ENCODE measurements around the gene IL25.

The IL25 gene

GRCh38 chr14:23351681-23352505 lies 20.7 kb upstream of the IL25 start:
- Histone ChIP-seq H3K4me2 (ENCODE audit: low read depth, low read length, poor library complexity, severe bottlenecking) (no peak overlapping the region), H3K9me2 (replicated peaks; ENCODE audit: insufficient read depth, low read length) (no peaks in the 10 kb centered on the region), H3K9ac (ENCODE audit: low read length) (no peak overlapping the region), H3K79me2 (ENCODE audit: insufficient read depth, low read length) (no peaks in the 10 kb centered on the region), H2AFZ (ENCODE audit: low read depth, low read length, severe bottlenecking) (no peak overlapping the region), H3K27ac (ENCODE audit: low read depth, low read length) (no peak overlapping the region), H4K20me1 (ENCODE audit: low read depth, low read length) (no peaks in the 10 kb centered on the region), H3K4me3 (ENCODE audit: insufficient read depth, low read length, poor library complexity, severe bottlenecking) (no peak overlapping the region), H3F3A (ENCODE audit: insufficient read depth) (no peaks in the 10 kb centered on the region), H3K9me3 (ENCODE audit: insufficient read depth, low read length) (no peaks in the 10 kb centered on the region), H3K27me3 (ENCODE audit: low read length) (no peaks in the 10 kb centered on the region), H3K36me3 (ENCODE audit: low read length) (no peaks in the 10 kb centered on the region)
- TF ChIP-seq CTCF (IDR thresholded peaks at IDR 0.05; ENCODE audit: insufficient read depth, low read length, poor library complexity, severe bottlenecking), result no peak
- TF ChIP-seq EZH2phosphoT487 (conservative IDR thresholded peaks at IDR 0.05; ENCODE audit: low read length), result no peak

GRCh38 chr14:23352506-23353432 lies 19.8 kb upstream of the IL25 start, which contains the start of gene SLC22A17:
TSS of gene SLC22A17 (minus strand) at chr14:23352887.
- no peak within 1 kb of the TSS for H3K4me3 ChIP-seq (ENCODE audit: insufficient read depth, low read length, poor library complexity, severe bottlenecking)
- no peaks in the 10 kb centered on the region for H3F3A ChIP-seq (ENCODE audit: insufficient read depth)
- no peaks in the 10 kb centered on the region for H4K20me1 ChIP-seq (ENCODE audit: low read depth, low read length)
- no peak for TF ChIP-seq EZH2phosphoT487 (conservative IDR thresholded peaks at IDR 0.05; ENCODE audit: low read length)
- no peak for TF ChIP-seq CTCF (IDR thresholded peaks at IDR 0.05; ENCODE audit: insufficient read depth, low read length, poor library complexity, severe bottlenecking)
- H3K9me2 ChIP-seq (replicated peaks; ENCODE audit: insufficient read depth, low read length), result no peaks in the 10 kb centered on the region
- H3K9me3 ChIP-seq (ENCODE audit: insufficient read depth, low read length), result no peaks in the 10 kb centered on the region
- no peaks in the 10 kb centered on the region for H3K36me3 ChIP-seq (ENCODE audit: low read length)
- no peak within 1 kb of the TSS for H3K27ac ChIP-seq (ENCODE audit: low read depth, low read length)
- no peak within 1 kb of the TSS for H3K9ac ChIP-seq (ENCODE audit: low read length)
- no peaks in the 10 kb centered on the region for H3K27me3 ChIP-seq (ENCODE audit: low read length)
- no peak within 1 kb of the TSS for H2AFZ ChIP-seq (ENCODE audit: low read depth, low read length, severe bottlenecking)
- H3K4me2 ChIP-seq (ENCODE audit: low read depth, low read length, poor library complexity, severe bottlenecking), result no peak within 1 kb of the TSS
- H3K79me2 ChIP-seq (ENCODE audit: insufficient read depth, low read length), result no peaks in the 10 kb centered on the region

GRCh38 chr14:23353433-23353780 lies 19.2 kb upstream of the IL25 start:
- H2AFZ ChIP-seq (ENCODE audit: low read depth, low read length, severe bottlenecking), result no peak overlapping the region
- no peak overlapping the region for H3K4me2 ChIP-seq (ENCODE audit: low read depth, low read length, poor library complexity, severe bottlenecking)
- no peaks in the 10 kb centered on the region for H3K27me3 ChIP-seq (ENCODE audit: low read length)

More at GRCh38 chr14:23353433-23353780, 19.2 kb upstream of the IL25 start:
- H4K20me1 ChIP-seq (ENCODE audit: low read depth, low read length), result no peaks in the 10 kb centered on the region
- H3K9ac ChIP-seq (ENCODE audit: low read length), result no peak overlapping the region
- H3K36me3 ChIP-seq (ENCODE audit: low read length), result no peaks in the 10 kb centered on the region
- TF ChIP-seq EZH2phosphoT487 (conservative IDR thresholded peaks at IDR 0.05; ENCODE audit: low read length), result no peak
- no peak for TF ChIP-seq CTCF (IDR thresholded peaks at IDR 0.05; ENCODE audit: insufficient read depth, low read length, poor library complexity, severe bottlenecking)
- H3K79me2 ChIP-seq (ENCODE audit: insufficient read depth, low read length), result no peaks in the 10 kb centered on the region
- no peaks in the 10 kb centered on the region for H3K9me2 ChIP-seq (replicated peaks; ENCODE audit: insufficient read depth, low read length)
- no peaks in the 10 kb centered on the region for H3K9me3 ChIP-seq (ENCODE audit: insufficient read depth, low read length)
- H3F3A ChIP-seq (ENCODE audit: insufficient read depth), result no peaks in the 10 kb centered on the region
- H3K27ac ChIP-seq (ENCODE audit: low read depth, low read length), result no peak overlapping the region
- no peak overlapping the region for H3K4me3 ChIP-seq (ENCODE audit: insufficient read depth, low read length, poor library complexity, severe bottlenecking)
